ENCODE measurements around the gene KLHL10. TPM values are rescaled to one million over a fixed set of nuclear protein-coding genes. Genes with fewer than 3 reads are reported as not detected.

KLHL10 gene
- total and polyA plus RNA-seq, 9 of the 15 experiments (the other 6 are each of a cell fraction or from before 2014, with no cell fraction given): 0.06 to 0.56 (median 0.12) TPM; not detected in 5

DNA sequence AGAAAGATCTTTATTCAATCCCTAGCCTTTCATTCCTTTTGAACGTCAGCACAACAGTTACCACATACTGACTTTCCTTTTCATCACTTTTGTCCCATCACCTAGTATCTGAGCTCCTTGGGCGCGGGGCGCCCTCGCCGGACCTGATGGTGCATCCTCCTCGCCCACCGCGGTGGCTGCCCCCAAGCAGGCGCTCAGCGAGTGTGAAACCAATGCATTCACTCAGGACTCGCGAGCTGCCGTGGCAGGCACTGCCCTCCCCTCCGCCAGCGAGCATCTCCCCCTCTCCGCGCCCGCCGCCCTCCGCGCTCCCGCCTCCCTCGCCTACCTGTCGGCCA, 26.8 kb downstream of the KLHL10 start:
- no peaks in the 10 kb centered on the region for H3K9me1 ChIP-seq (ENCODE audit: control insufficient read depth, insufficient read depth, low read length)
- ChIA-PET POLR2A (interaction anchor here (0.6 to 2.3 kb wide), 14 partner anchors 9 to 153 kb away, joined by 3 to 10 read pairs (median 4); partner anchors contain the start of genes GAST and JUP), CTCF (ENCODE audit: low intra/inter-chr PET ratio) (no interaction called here)
- peaks cover 15 to 25% of the 10 kb centered on the region in 2 experiments for H3K4me1 ChIP-seq (replicated peaks in 1 of 2; ENCODE audit: control insufficient read depth in 2 of 2, insufficient read depth in 2 of 2, low read length in 2 of 2)
- ATAC-seq (peak; percentile 59), DNase-seq (ENCODE audit: extremely low read depth in 1 of 4, low spot score in 3 of 4) (peak in 1 of 4 experiments; percentile 59), FAIRE-seq (peak; percentile 32)
- in situ Hi-C loops (cut with MboI) (no loop called here), intact Hi-C loops (cut with micrococcal nuclease) (loop anchor here (2.0 kb wide), 1 partner anchor 78 kb away; the partner anchor contains the start of gene JUP)
- H3K9me3 ChIP-seq (replicated peaks; ENCODE audit: control insufficient read depth, insufficient read depth, low read depth, low read length): no peaks in the 10 kb centered on the region
- under 1% methylated on average over 14 of the region's 25 CpGs for WGBS (ENCODE audit: insufficient coverage, low coverage, missing lambda C conversion rate)
- peak overlapping the region; percentile 96 for H3K4me3 ChIP-seq
- H3K79me2 ChIP-seq (ENCODE audit: control insufficient read depth, insufficient read depth, low read length): peaks cover 50% of the 10 kb centered on the region
- H3K4me2 ChIP-seq (ENCODE audit: insufficient read depth, low read length): peak overlapping the region; percentile 79
- no peaks in the 10 kb centered on the region for H3K27me3 ChIP-seq (ENCODE audit: control insufficient read depth in 2 of 2, insufficient read depth in 2 of 2, low read length in 2 of 2)
- H3K9ac ChIP-seq (ENCODE audit: insufficient read depth in 1 of 2, low read depth in 2 of 2, low read length in 2 of 2): peak overlapping the region; percentile 91 to 99
- H3K36me3 ChIP-seq (ENCODE audit: control insufficient read depth, insufficient read depth, low read length): peaks cover 26% of the 10 kb centered on the region
- peak overlapping the region; percentile 81; the same call in 1 of the 3 replicates for H3K27ac ChIP-seq (ENCODE audit: extremely low read depth, low read depth, low read length)
- peaks cover 25% of the 10 kb centered on the region; the same call in 1 of the 2 replicates for H4K20me1 ChIP-seq (replicated peaks; ENCODE audit: control insufficient read depth, insufficient read depth, low read length)
- no TSS peak for BruUV-seq (replicated peaks)
- H2AFZ ChIP-seq (ENCODE audit: low read depth, low read length): peak overlapping the region; percentile 93
- TF ChIP-seq RBM15 (IDR thresholded peaks at IDR 0.05; ENCODE audit: insufficient read depth, low read length) (no peak), TFE3 (CRISPR knock-in tag; IDR thresholded peaks at IDR 0.05) (no peak), RFX1 (IDR thresholded peaks at IDR 0.05) (no peak), PCBP1 (IDR thresholded peaks at IDR 0.05; ENCODE audit: low read depth, low read length, poor library complexity, severe bottlenecking) (peak; percentile 56), ZBTB40 (IDR thresholded peaks at IDR 0.05) (0 out of 2 replicates have a peak, but pooled peaks have one; percentile 41), ZBTB40 (CRISPR knock-in tag; IDR thresholded peaks at IDR 0.05) (no peak), ZBTB7A (IDR thresholded peaks at IDR 0.05; ENCODE audit: borderline replicate concordance, control insufficient read depth, low read depth, low read length) (0 out of 2 replicates have a peak, but pooled peaks have one; percentile 1)
- TF ChIP-seq, protein P1, sequence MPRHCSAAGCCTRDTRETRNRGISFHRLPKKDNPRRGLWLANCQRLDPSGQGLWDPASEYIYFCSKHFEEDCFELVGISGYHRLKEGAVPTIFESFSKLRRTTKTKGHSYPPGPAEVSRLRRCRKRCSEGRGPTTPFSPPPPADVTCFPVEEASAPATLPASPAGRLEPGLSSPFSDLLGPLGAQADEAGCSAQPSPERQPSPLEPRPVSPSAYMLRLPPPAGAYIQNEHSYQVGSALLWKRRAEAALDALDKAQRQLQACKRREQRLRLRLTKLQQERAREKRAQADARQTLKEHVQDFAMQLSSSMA (CRISPR knock-in tag; IDR thresholded peaks at IDR 0.05): no peak

All from K562 (cell line).